ENCODE measurements around the gene FLAD1.

FLAD1 gene

GRCh38 chr1:154937085-154937987 is 45.8 kb upstream of the FLAD1 start:
- Histone ChIP-seq H3K27ac (peak overlapping the region; percentile 98), H3K9me3 (ENCODE audit: severe bottlenecking) (peaks cover 7% of the 10 kb centered on the region), H3K36me3 (peaks cover 4% of the 10 kb centered on the region; the same call in 1 of the 2 replicates), H3K27me3 (ENCODE audit: insufficient read depth, low read depth, severe bottlenecking) (no peaks in the 10 kb centered on the region), H3K4me3 (ENCODE audit: low read depth, low read length) (peak overlapping the region; percentile 75)
- DNase-seq: peak; percentile 97
- peak; percentile 56 for TF ChIP-seq CTCF (IDR thresholded peaks at IDR 0.05; ENCODE audit: low read depth, low read length)

DNA sequence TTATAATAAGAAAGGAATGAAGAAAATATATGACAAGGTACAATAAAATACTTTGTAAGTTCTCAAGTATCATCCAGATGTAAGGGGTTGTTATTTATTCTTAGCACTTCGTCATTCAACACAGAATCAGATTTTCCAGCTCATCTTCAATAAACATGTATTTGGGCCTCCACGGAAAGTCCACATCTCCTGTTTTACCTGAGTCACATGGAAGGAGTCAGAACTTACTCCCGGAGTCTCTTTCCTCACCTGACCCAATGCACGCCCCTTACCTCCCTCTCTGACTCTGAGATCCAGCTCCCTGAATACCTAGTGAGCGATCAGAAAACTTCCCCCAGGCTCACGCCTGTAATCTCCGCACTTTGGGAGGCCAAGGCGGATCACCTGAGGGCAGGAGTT is 45.2 kb upstream of the FLAD1 start:
- Histone ChIP-seq H3K36me3 (peaks cover 4% of the 10 kb centered on the region; the same call in 1 of the 2 replicates), H3K27ac (peak overlapping the region; percentile 98), H3K27me3 (ENCODE audit: insufficient read depth, low read depth, severe bottlenecking) (no peaks in the 10 kb centered on the region), H3K4me3 (ENCODE audit: low read depth, low read length) (peak overlapping the region; percentile 75), H3K9me3 (ENCODE audit: severe bottlenecking) (peaks cover 7% of the 10 kb centered on the region)
- TF ChIP-seq CTCF (IDR thresholded peaks at IDR 0.05; ENCODE audit: low read depth, low read length): no peak
- DNase-seq: no peak

DNA sequence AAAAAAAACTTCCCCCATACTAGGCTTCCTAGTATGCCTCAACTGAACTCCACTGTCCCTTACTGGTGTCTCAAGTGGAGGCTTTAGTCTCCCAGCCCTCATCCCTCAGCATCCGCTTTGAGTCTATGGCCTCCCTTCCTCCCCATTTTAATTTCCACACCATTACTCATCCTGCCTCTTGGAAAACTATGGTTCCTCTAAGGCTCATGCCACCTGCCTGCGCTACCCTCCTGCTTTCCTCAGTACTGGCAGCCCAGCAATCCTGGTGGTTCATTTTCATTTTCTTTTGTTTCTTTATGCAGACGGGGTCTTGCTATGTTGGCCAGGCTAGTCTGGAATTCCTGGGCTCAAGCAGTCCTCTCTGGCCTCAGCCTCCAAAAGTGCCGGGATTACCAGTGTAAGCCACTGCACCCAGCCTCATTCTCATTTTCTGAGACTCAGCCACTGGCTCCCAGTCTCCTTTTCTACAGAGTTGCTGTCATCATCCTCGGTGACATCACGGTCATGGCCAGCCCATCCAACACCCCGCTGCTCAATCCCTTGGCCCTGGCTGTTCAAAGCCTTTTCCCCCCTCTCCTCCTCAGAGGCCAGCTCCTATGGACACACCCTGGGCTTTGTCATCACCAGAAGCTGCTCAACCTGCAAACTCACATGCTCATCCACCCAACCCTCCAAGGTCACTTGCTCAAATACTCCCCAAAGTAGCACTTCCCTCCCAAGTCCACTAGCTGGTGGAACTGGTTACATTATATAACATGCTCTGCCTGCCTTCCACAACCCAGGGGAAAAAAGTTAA is 44.3 kb upstream of the FLAD1 start:
- DNase-seq: no peak
- Histone ChIP-seq H3K27me3 (ENCODE audit: insufficient read depth, low read depth, severe bottlenecking) (no peaks in the 10 kb centered on the region), H3K4me3 (ENCODE audit: low read depth, low read length) (no peak overlapping the region), H3K36me3 (peaks cover 4% of the 10 kb centered on the region; the same call in 1 of the 2 replicates), H3K9me3 (ENCODE audit: severe bottlenecking) (peaks cover 7% of the 10 kb centered on the region), H3K27ac (no peak overlapping the region)
- no peak for TF ChIP-seq CTCF (IDR thresholded peaks at IDR 0.05; ENCODE audit: low read depth, low read length)

DNA sequence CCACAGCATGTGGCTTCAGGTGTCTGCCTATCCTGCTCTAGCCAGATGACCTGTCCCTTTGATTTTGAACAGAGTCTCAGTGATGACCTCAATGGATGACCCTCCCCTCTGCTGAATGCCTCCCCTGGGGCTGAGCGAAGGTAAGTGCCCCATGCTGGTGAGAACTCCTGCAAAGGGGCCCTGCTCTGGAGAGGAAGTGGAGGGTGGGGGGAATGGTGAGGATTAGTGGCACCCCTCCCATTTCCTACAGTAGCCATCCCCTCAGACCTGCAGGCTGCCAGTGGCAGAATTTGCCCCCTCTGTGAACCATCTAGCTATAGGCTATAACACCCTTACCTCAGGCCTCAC is 43.0 kb upstream of the FLAD1 start:
- no peak for DNase-seq
- H3K36me3 ChIP-seq: peaks cover 13% of the 10 kb centered on the region
- no peak overlapping the region for H3K27ac ChIP-seq
- no peak for TF ChIP-seq CTCF (IDR thresholded peaks at IDR 0.05; ENCODE audit: low read depth, low read length)
- no peak overlapping the region for H3K4me3 ChIP-seq (ENCODE audit: low read depth, low read length)
- no peaks in the 10 kb centered on the region for H3K27me3 ChIP-seq (ENCODE audit: insufficient read depth, low read depth, severe bottlenecking)
- peaks cover 3% of the 10 kb centered on the region for H3K9me3 ChIP-seq (ENCODE audit: severe bottlenecking)

- no peaks in the 10 kb centered on the region for H3K27me3 ChIP-seq (ENCODE audit: insufficient read depth, low read depth, severe bottlenecking)
- peaks cover 3% of the 10 kb centered on the region for H3K9me3 ChIP-seq (ENCODE audit: severe bottlenecking)
- no peak overlapping the region for H3K4me3 ChIP-seq (ENCODE audit: low read depth, low read length)
- no peak for DNase-seq
- peak overlapping the region; percentile 22 for H3K27ac ChIP-seq
- peaks cover 16% of the 10 kb centered on the region for H3K36me3 ChIP-seq
- TF ChIP-seq CTCF (IDR thresholded peaks at IDR 0.05; ENCODE audit: low read depth, low read length): no peak
These were observed 42.4 kb upstream of the FLAD1 start for GRCh38 chr1:154940651-154941194.
